ENCODE results near the gene C9orf152.
A peak's percentile ranks its signal among the peaks of the same experiment; 100 is the strongest.
"Not testable (repeated sequence)": the region's sequence is repeated elsewhere in the genome, so short reads cannot be mapped to it uniquely, and the experiment has no call there.

C9orf152 gene

DNA sequence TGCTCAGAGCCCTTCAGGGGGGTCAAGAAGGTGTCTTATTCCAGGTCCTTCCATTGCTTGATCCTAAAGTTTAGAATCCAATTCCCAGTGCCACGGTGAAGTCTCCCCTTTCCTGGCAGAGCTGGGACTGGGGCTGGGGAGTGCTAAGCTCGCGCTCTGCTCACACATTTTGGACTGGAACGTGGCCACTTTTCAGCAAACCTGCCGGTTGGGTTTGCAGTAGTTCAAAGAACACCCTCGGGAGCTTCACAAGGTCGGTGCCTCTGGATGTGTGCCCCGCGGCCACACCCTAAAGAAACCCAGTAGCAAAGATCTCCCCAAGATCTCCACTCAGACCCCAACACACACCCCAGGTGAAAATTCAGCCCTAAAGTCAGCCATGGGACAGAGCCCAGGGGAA, at the start of gene C9orf152:
Gene C9orf152, minus strand, starts transcription at position 129 of the 400 bp plus-strand sequence. CDS start 580 bp downstream, outside the sequence.
- no peaks in the 10 kb centered on the region for H3K9me3 Mint-ChIP-seq
- H3K36me3 Mint-ChIP-seq: no peaks in the 10 kb centered on the region
- CTCF ChIA-PET: interaction anchor here (1.2 kb wide), 1 partner anchor 24 kb away, joined by 3 read pairs; no protein-coding TSS in a partner anchor
- H3K27ac Mint-ChIP-seq: no peak within 1 kb of the TSS
- peaks cover 38% of the 10 kb centered on the region for H3K27me3 Mint-ChIP-seq
- H3K4me3 Mint-ChIP-seq: no peak within 1 kb of the TSS
- no peak for DNase-seq
- H3K4me1 Mint-ChIP-seq: no peaks in the 10 kb centered on the region

- Mint-ChIP-seq H3K4me1 (peaks cover 42% of the 10 kb centered on the region), H3K9me3 (no peaks in the 10 kb centered on the region), H3K27ac (peak overlapping the region; percentile 94), H3K4me3 (peak overlapping the region; percentile 89), H3K36me3 (peaks cover 6% of the 10 kb centered on the region), H3K27me3 (peaks cover 4% of the 10 kb centered on the region)
- CTCF ChIA-PET: interaction anchor here (0.9 to 1.7 kb wide), 3 partner anchors 12 to 101 kb away, joined by 3 to 4 read pairs (median 3); no protein-coding TSS in a partner anchor
- no peak for DNase-seq
These were observed 49.3 kb upstream of the C9orf152 start for GRCh38 chr9:110257097-110257841.

GRCh38 chr9:110256380-110257096, 48.6 kb upstream of the C9orf152 start, which contains the start of gene TXN:
Gene TXN (minus strand): TSS chr9:110256507. CDS start chr9:110256435, 72 bp downstream.
- peak; percentile 91 for DNase-seq
- Mint-ChIP-seq H3K36me3 (peaks cover 8% of the 10 kb centered on the region), H3K4me1 (peaks cover 49% of the 10 kb centered on the region), H3K9me3 (no peaks in the 10 kb centered on the region), H3K4me3 (peak within 1 kb of the TSS; percentile 89), H3K27ac (peak within 1 kb of the TSS; percentile 94), H3K27me3 (peaks cover 4% of the 10 kb centered on the region)
- CTCF ChIA-PET: interaction anchor here (1.3 to 1.7 kb wide), 2 partner anchors 40 to 100 kb away, joined by 3 to 4 read pairs; no protein-coding TSS in a partner anchor

- Mint-ChIP-seq H3K36me3 (peaks cover 11% of the 10 kb centered on the region), H3K4me1 (peaks cover 53% of the 10 kb centered on the region), H3K4me3 (peak overlapping the region; percentile 89), H3K27me3 (no peaks in the 10 kb centered on the region), H3K9me3 (no peaks in the 10 kb centered on the region), H3K27ac (peak overlapping the region; percentile 94)
- CTCF ChIA-PET: interaction anchor here (1.7 kb wide), 1 partner anchor 99 kb away, joined by 4 read pairs; no protein-coding TSS in a partner anchor
- peak; percentile 59 for DNase-seq
These were observed 47.8 kb upstream of the C9orf152 start for GRCh38 chr9:110255463-110256379.

DNA sequence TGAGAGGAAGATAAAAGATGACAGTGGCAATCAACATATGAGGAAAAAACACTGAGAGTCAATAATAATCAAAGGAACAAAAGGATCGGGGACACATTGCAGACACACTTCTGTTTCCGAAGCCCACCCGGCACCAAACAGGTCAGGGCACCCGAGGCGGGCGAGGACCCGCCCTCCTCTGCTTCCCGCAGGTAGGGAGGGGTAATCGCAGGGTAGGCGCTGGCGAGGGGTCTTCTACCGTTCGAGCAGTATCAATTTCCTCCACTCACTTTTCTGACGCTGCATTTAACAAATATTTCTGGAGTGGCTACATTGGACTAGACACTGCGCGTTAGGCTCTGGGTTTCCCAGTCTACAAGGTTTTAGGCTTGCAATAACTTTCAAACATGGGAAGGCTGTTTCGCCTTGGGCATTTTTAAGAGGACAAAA, 47.1 kb upstream of the C9orf152 start:
- peak; percentile 40 for DNase-seq
- peak overlapping the region; percentile 89 for H3K4me3 Mint-ChIP-seq
- peak overlapping the region; percentile 94 for H3K27ac Mint-ChIP-seq
- CTCF ChIA-PET: no interaction called here
- H3K9me3 Mint-ChIP-seq: no peaks in the 10 kb centered on the region
- H3K4me1 Mint-ChIP-seq: peaks cover 53% of the 10 kb centered on the region
- H3K27me3 Mint-ChIP-seq: no peaks in the 10 kb centered on the region
- peaks cover 14% of the 10 kb centered on the region for H3K36me3 Mint-ChIP-seq

GRCh38 chr9:110254500-110254899, 46.5 kb upstream of the C9orf152 start:
- no peaks in the 10 kb centered on the region for H3K27me3 Mint-ChIP-seq
- H3K4me1 Mint-ChIP-seq: peaks cover 53% of the 10 kb centered on the region
- CTCF ChIA-PET: no interaction called here

DNA sequence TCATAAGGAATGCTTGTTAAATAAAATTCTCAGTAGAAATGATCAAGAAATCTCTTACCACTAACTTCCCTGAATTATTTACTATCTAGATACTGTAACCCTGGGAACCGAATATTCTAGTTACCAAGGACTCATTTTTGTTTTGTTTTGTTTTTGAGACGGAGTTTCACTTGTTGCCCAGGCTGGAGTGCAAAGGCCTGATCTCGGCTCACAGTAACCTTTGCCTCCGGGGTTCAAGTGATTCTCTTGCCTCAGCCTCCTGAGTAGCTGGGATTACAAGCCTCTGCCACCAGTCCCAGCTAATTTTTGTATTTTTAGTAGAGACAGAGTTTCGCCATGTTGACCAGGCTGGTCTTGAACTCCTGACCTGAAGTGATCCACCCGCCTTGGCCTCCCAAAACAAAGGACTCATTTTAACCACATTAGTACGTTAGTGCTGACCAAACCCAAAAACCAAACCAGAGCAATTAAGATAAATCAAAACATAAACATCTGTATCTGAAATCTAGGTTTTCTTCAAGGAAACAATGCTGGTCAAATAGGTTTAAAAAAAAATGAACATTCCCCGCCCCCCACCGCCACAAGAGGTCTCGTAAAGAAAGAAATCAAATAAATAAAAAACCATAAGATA, 44.7 kb upstream of the C9orf152 start:
- CTCF ChIA-PET: no interaction called here
- no peaks in the 10 kb centered on the region for H3K27me3 Mint-ChIP-seq
- H3K9me3 Mint-ChIP-seq: no peaks in the 10 kb centered on the region
- peaks cover 28% of the 10 kb centered on the region for H3K36me3 Mint-ChIP-seq
- DNase-seq: no peak
- H3K27ac Mint-ChIP-seq: peak overlapping the region; percentile 42
- peaks cover 52% of the 10 kb centered on the region for H3K4me1 Mint-ChIP-seq
- H3K4me3 Mint-ChIP-seq: no peak overlapping the region

More at GRCh38 chr9:110254500-110254899, 46.5 kb upstream of the C9orf152 start:
- Mint-ChIP-seq H3K36me3 (peaks cover 17% of the 10 kb centered on the region), H3K27ac (peak overlapping the region; percentile 94), H3K9me3 (no peaks in the 10 kb centered on the region), H3K4me3 (peak overlapping the region; percentile 89)
- DNase-seq: no peak

DNA sequence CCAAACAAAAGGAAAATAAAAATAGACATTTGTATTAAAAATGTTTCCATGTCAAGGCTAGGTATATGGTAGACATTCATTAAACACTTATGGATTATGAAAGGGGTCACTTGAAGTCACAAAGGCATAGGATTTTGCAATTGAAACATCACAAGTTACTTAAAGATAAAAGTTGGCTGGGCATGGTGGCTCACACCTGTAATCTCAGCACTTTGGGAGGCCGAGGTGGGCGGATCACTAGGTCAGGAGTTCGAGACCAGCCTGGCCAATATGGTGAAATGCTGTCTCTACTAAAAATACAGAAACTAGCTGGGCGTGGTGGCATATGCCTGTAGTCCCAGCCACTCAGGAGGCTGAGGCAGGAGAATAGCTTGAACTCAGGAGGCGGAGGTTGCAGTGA, 43.8 kb upstream of the C9orf152 start:
- H3K27me3 Mint-ChIP-seq, DNase-seq, H3K4me3 Mint-ChIP-seq, H3K27ac Mint-ChIP-seq, CTCF ChIA-PET, H3K9me3 Mint-ChIP-seq: not testable (repeated sequence)
- H3K36me3 Mint-ChIP-seq: peaks cover 29% of the 10 kb centered on the region
- peaks cover 44% of the 10 kb centered on the region for H3K4me1 Mint-ChIP-seq

- H3K4me1 Mint-ChIP-seq: peaks cover 44% of the 10 kb centered on the region
- CTCF ChIA-PET: no interaction called here
- H3K36me3 Mint-ChIP-seq: peaks cover 35% of the 10 kb centered on the region
These were observed 43.3 kb upstream of the C9orf152 start for GRCh38 chr9:110251212-110251611.

DNA sequence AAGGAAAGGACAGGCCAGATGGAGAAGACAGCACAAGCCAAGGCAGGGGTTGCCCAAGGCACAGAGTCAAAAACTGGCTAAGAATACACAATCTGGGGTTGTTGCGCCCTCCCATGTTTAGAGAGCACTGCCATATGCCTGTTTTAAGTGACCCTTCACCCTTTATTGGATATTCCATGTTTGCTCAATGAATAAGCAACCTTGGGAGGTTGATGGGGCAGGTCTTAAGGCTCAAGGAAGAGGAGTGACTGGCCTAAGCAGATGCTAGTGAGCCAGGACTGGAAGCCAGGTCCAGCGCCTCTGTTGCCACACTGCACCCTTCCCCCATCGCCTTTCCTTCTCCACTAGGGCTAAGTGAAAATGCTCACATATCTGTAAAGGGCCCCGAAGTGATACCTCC, 41.6 kb upstream of the C9orf152 start:
- DNase-seq: no peak
- Mint-ChIP-seq H3K27me3 (no peaks in the 10 kb centered on the region), H3K4me1 (peaks cover 36% of the 10 kb centered on the region), H3K27ac (no peak overlapping the region), H3K9me3 (no peaks in the 10 kb centered on the region), H3K4me3 (no peak overlapping the region), H3K36me3 (peaks cover 35% of the 10 kb centered on the region)
- CTCF ChIA-PET: no interaction called here

More at GRCh38 chr9:110251212-110251611, 43.3 kb upstream of the C9orf152 start:
- no peak overlapping the region for H3K4me3 Mint-ChIP-seq
- no peaks in the 10 kb centered on the region for H3K9me3 Mint-ChIP-seq
- H3K27me3 Mint-ChIP-seq: no peaks in the 10 kb centered on the region
- H3K27ac Mint-ChIP-seq: no peak overlapping the region
- DNase-seq: no peak

DNA sequence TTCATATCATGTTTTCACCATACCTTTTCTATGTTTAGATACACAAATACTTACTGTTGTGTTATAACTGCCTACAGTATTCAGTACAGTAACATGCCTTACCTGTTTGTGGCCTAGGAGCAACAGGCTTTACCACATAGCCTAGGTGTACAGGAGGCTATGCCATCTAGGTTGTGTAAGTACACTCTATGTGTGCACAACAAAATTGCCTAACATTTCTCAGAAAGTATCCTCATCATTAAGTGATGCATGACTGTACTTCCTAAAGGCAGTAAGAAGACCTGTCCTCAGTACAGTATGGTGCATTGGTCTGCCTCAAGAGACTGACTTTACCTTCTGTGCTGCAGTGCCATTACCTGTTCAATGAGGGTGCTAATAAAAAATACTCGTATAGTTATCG, 40.4 kb upstream of the C9orf152 start:
- no peak for DNase-seq
- Mint-ChIP-seq H3K36me3 (peaks cover 38% of the 10 kb centered on the region), H3K9me3 (no peaks in the 10 kb centered on the region), H3K27ac (no peak overlapping the region), H3K4me3 (no peak overlapping the region), H3K27me3 (no peaks in the 10 kb centered on the region), H3K4me1 (peaks cover 24% of the 10 kb centered on the region)
- CTCF ChIA-PET: no interaction called here

DNA sequence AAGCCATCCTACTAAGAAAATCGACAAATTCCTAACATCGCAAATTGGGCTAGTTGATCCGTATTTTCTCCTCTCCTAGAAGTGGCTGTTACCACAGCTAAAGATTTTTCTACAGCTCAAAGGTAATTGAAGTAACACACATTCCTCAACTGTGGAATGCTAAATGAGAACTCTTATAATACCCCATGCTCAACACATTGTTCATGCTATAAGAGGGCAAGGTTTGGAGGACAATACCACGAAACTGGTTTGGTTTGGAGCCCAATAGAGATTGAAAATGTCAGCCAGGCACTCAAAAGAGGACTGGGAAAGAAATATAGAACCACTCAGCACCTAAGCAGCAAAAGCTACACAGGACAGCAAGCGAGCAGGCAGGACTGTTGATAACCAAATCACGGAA, 38.3 kb upstream of the C9orf152 start:
- Mint-ChIP-seq H3K27me3 (no peaks in the 10 kb centered on the region), H3K9me3 (no peaks in the 10 kb centered on the region), H3K27ac (no peak overlapping the region), H3K36me3 (peaks cover 40% of the 10 kb centered on the region), H3K4me1 (peaks cover 6% of the 10 kb centered on the region), H3K4me3 (no peak overlapping the region)
- DNase-seq: no peak
- CTCF ChIA-PET: no interaction called here

- CTCF ChIA-PET: no interaction called here
- Mint-ChIP-seq H3K27me3 (no peaks in the 10 kb centered on the region), H3K4me1 (peaks cover 3% of the 10 kb centered on the region), H3K36me3 (peaks cover 32% of the 10 kb centered on the region), H3K9me3 (no peaks in the 10 kb centered on the region), H3K27ac (no peak overlapping the region), H3K4me3 (no peak overlapping the region)
- DNase-seq: no peak
These were observed 36.7 kb upstream of the C9orf152 start for GRCh38 chr9:110244616-110245015.

Data from activated naive CD4-positive, alpha-beta T cell treated with anti-CD3 and anti-CD28 coated beads, Interleukin-2, amount 10 ng/mL, durations not matched to agents 7 days and 5 days (primary cell).